Measurements from ENCODE around the gene TRIM69. TPM values are rescaled to one million over a fixed set of nuclear protein-coding genes. Genes with fewer than 3 reads are reported as not detected.
"Not testable (repeated sequence)": the region's sequence is repeated elsewhere in the genome, so short reads cannot be mapped to it uniquely, and the experiment has no call there.

The TRIM69 gene
- total RNA-seq, 2 experiments from 2014 or later: 65.8 to 67.9 TPM

DNA sequence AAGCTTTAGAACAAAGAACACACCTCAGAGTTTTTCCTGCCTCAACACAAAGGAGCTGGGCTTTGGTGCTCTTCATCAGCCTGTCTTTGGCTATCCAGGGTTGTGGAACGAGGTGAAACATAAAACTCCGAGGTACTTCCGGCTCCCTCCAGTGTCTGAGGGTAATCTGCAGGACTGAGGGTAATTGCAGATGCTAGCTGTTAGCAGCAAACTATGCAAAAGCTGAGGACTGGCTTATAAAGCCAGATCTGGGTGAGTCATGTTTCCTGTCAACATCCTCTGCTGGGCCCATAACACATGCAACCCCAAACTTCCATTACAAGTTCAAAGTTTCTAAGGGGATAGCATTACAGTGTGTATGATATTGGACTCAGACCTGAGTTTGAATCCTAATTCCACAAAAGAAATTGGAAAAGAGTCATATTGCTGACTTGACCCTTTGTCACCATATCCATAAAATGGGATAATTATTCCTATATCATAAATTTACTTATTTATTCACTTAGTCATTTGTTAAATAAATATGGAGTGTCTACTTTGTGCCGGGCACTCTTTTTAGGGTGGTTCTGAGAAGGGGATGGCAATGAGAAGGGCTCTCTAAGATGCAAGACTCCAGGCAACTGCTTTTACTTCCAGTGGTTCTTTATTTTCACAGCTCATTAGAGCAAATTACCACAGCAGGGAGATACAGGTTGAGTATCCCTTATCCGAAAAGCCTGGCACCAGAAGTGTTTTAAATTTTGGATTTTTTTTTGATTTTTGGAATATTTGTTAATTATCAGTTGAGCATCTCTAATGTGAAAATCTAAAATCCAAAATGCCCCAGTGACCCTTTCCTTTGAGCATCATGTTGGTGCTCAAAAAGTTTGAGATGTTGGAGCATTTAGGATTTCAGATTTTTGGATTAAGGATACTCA, 9.5 kb upstream of the TRIM69 start:
- Mint-ChIP-seq H3K9me3 (ENCODE audit: low read depth) (no peaks in the 10 kb centered on the region), H3K36me3 (ENCODE audit: low read depth) (peaks cover 23% of the 10 kb centered on the region), H3K27me3 (no peaks in the 10 kb centered on the region), H3K4me3 (peak overlapping the region; percentile 91), H3K27ac (peak overlapping the region; percentile 99), H3K4me1 (peaks cover 64% of the 10 kb centered on the region)
- intact Hi-C loops (cut with DNase I, micrococcal nuclease): loop anchor here in 1 of 2 experiments (2.0 to 5.0 kb wide), 4 partner anchors 418 to 675 kb away; partner anchors contain the start of gene GOLM2
- peak; percentile 65 for ATAC-seq
- ChIA-PET POLR2A (interaction anchor here (0.6 to 15.3 kb wide), 10 partner anchors 9 to 438 kb away, joined by 3 to 474 read pairs (median 5); partner anchors contain the start of genes B2M, GOLM2, PATL2 and SPG11), CTCF (interaction anchor here (0.5 to 6.0 kb wide), 9 partner anchors 10 to 471 kb away, joined by 3 to 113 read pairs (median 4); partner anchors contain the start of genes B2M, PATL2, SPG11 and TRIM69)
- DNase-seq: peak; percentile 80

- Mint-ChIP-seq H3K36me3 (ENCODE audit: low read depth) (peaks cover 31% of the 10 kb centered on the region), H3K27me3 (no peaks in the 10 kb centered on the region), H3K9me3 (ENCODE audit: low read depth) (no peaks in the 10 kb centered on the region), H3K4me1 (peaks cover 66% of the 10 kb centered on the region), H3K27ac (peak overlapping the region; percentile 99), H3K4me3 (peak overlapping the region; percentile 91)
- peak; percentile 42 for DNase-seq
- CTCF ChIA-PET: interaction anchor here (0.6 to 6.0 kb wide), 7 partner anchors 9 to 143 kb away, joined by 3 to 113 read pairs (median 4); partner anchors contain the start of genes B2M, PATL2, SPG11 and TRIM69
- intact Hi-C loops (cut with DNase I, micrococcal nuclease): loop anchor here (1.0 to 5.0 kb wide), 13 partner anchors 8 to 675 kb away; partner anchors contain the start of genes SPG11 (in 2 of the 2), B2M (in 1 of the 2), CTDSPL2 (in 1 of the 2) and EIF3J (in 1 of the 2)
- POLR2A ChIA-PET: interaction anchor here (0.7 to 15.3 kb wide), 7 partner anchors 9 to 95 kb away, joined by 3 to 474 read pairs (median 15); partner anchors contain the start of genes B2M, PATL2, SPG11 and TRIM69
- ATAC-seq: no peak
These were observed 8.7 kb upstream of the TRIM69 start for GRCh38 chr15:44727485-44728231.

DNA sequence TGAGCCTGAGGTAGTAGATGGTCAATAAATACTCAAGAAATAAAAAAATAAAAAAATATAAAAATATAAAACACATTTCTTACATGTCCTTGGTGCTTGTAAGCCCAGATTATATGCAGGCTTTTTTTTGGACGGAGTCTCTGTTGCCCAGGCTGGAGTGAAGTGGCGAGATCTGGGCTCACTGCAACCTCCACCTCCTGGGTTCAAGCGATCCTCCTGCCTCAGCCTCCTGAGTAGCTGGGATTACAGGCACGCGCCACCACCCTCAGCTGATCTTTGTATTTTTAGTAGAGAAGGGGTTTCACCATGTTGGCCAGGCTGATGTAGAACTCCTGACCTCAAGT, 8.1 kb upstream of the TRIM69 start:
- Mint-ChIP-seq H3K36me3 (ENCODE audit: low read depth) (peaks cover 33% of the 10 kb centered on the region), H3K4me1 (peaks cover 66% of the 10 kb centered on the region), H3K4me3 (peak overlapping the region; percentile 91), H3K27ac (peak overlapping the region; percentile 99)
- DNase-seq; ATAC-seq; H3K9me3 Mint-ChIP-seq (ENCODE audit: low read depth); H3K27me3 Mint-ChIP-seq: not testable (repeated sequence)
- ChIA-PET POLR2A (interaction anchor here (0.7 to 15.3 kb wide), 12 partner anchors 10 to 191 kb away, joined by 3 to 474 read pairs (median 4); partner anchors contain the start of genes B2M, EIF3J, PATL2 and SPG11), CTCF (interaction anchor here (0.6 to 6.0 kb wide), 9 partner anchors 9 to 227 kb away, joined by 3 to 113 read pairs (median 5); partner anchors contain the start of genes B2M, PATL2, SPG11 and TRIM69)
- intact Hi-C loops (cut with DNase I, micrococcal nuclease): loop anchor here (1.0 to 5.0 kb wide), 12 partner anchors 9 to 674 kb away; partner anchors contain the start of genes SPG11 (in 2 of the 2), B2M (in 1 of the 2), CTDSPL2 (in 1 of the 2) and EIF3J (in 1 of the 2)

- no peaks in the 10 kb centered on the region for H3K9me3 Mint-ChIP-seq (ENCODE audit: low read depth)
- intact Hi-C loops (cut with DNase I, micrococcal nuclease): loop anchor here (1.0 to 5.0 kb wide), 13 partner anchors 9 to 674 kb away; partner anchors contain the start of genes SPG11 (in 2 of the 2), B2M (in 1 of the 2), CTDSPL2 (in 1 of the 2) and EIF3J (in 1 of the 2)
- peaks cover 68% of the 10 kb centered on the region for H3K4me1 Mint-ChIP-seq
- H3K27ac Mint-ChIP-seq: peak overlapping the region; percentile 99
- peaks cover 37% of the 10 kb centered on the region for H3K36me3 Mint-ChIP-seq (ENCODE audit: low read depth)
- no peaks in the 10 kb centered on the region for H3K27me3 Mint-ChIP-seq
- ChIA-PET CTCF (interaction anchor here (0.6 to 6.0 kb wide), 11 partner anchors 9 to 228 kb away, joined by 3 to 113 read pairs (median 3); partner anchors contain the start of genes B2M, PATL2 and SPG11), POLR2A (interaction anchor here (0.7 to 15.3 kb wide), 10 partner anchors 9 to 192 kb away, joined by 3 to 474 read pairs (median 5); partner anchors contain the start of genes B2M, EIF3J, PATL2 and SPG11)
- H3K4me3 Mint-ChIP-seq: peak overlapping the region; percentile 91
- ATAC-seq: peak; percentile 78
- DNase-seq: peak; percentile 96
These were observed 7.5 kb upstream of the TRIM69 start for GRCh38 chr15:44728576-44729407.

DNA sequence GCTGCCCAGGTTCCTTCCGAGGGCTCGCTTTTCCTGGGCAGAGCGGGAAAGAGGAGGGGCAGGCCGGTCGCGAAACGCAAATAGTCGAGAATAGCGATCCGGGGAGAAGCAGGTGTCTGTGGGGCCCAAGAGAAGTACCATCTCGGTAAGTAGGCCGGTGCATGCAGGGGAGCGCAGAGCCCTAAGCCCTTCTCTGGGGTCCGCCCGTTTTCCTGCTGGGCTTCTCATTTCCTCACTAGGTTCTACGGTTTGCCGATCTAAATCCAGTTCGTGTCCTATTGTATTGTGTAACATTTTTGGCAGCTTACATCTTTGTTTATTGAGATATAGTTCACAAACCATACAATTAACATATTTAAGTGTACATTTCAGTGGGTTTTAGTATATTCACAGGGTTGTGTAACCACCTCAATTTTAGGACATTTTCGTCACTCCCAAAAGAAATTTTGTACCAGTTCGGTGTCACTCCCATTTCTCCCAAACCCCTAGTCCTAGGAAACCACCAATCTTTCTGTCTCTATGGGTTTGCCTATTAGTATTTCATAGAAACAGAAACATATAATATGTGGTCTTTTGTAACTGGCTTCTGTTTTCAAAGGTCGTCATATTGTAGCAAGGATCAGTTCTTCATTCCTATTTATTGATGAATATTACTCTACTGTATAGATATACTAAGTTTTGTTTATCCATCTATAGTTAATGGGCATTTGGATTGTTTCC, 6.8 kb upstream of the TRIM69 start:
- Mint-ChIP-seq H3K27me3 (no peaks in the 10 kb centered on the region), H3K4me1 (peaks cover 65% of the 10 kb centered on the region), H3K4me3 (peak overlapping the region; percentile 91), H3K36me3 (ENCODE audit: low read depth) (peaks cover 35% of the 10 kb centered on the region), H3K27ac (peak overlapping the region; percentile 99), H3K9me3 (ENCODE audit: low read depth) (no peaks in the 10 kb centered on the region)
- peak; percentile 58 for DNase-seq
- no peak for ATAC-seq
- POLR2A ChIA-PET: interaction anchor here (0.9 to 15.3 kb wide), 8 partner anchors 9 to 193 kb away, joined by 3 to 474 read pairs (median 6); partner anchors contain the start of genes B2M, EIF3J, PATL2 and SPG11
- intact Hi-C loops (cut with DNase I, micrococcal nuclease): loop anchor here in 1 of 2 experiments (1.0 to 5.0 kb wide), 6 partner anchors 9 to 673 kb away; partner anchors contain the start of genes EIF3J and GOLM2
- CTCF ChIA-PET: interaction anchor here (0.7 to 6.0 kb wide), 13 partner anchors 8 to 228 kb away, joined by 3 to 113 read pairs (median 4); partner anchors contain the start of genes B2M, PATL2 and SPG11

- POLR2A ChIA-PET: interaction anchor here (0.8 to 15.3 kb wide), 5 partner anchors 8 to 426 kb away, joined by 3 to 474 read pairs (median 28); partner anchors contain the start of genes B2M, EIF3J, PATL2 and SPG11
- CTCF ChIA-PET: interaction anchor here (0.7 to 7.7 kb wide), 11 partner anchors 8 to 156 kb away, joined by 3 to 150 read pairs (median 20); partner anchors contain the start of genes B2M, PATL2 and SPG11
- no peaks in the 10 kb centered on the region for H3K9me3 Mint-ChIP-seq (ENCODE audit: low read depth)
- peak; percentile 16 for ATAC-seq
- H3K36me3 Mint-ChIP-seq (ENCODE audit: low read depth): peaks cover 32% of the 10 kb centered on the region
- peaks cover 67% of the 10 kb centered on the region for H3K4me1 Mint-ChIP-seq
- no peak for DNase-seq
- intact Hi-C loops (cut with DNase I, micrococcal nuclease): loop anchor here (1.0 to 5.0 kb wide), 2 partner anchors 72 to 138 kb away; partner anchors contain the start of gene SPG11 (in 1 of the 2)
- H3K4me3 Mint-ChIP-seq: peak overlapping the region; percentile 75
- H3K27ac Mint-ChIP-seq: peak overlapping the region; percentile 98
- H3K27me3 Mint-ChIP-seq: no peaks in the 10 kb centered on the region
These were observed 1.4 kb upstream of the TRIM69 start for GRCh38 chr15:44734839-44735481.

GRCh38 chr15:44735482-44736180, 697 bp upstream of the TRIM69 start:
- H3K9me3 Mint-ChIP-seq (ENCODE audit: low read depth): no peaks in the 10 kb centered on the region
- ChIA-PET POLR2A (interaction anchor here (0.5 to 15.3 kb wide), 8 partner anchors 9 to 426 kb away, joined by 3 to 474 read pairs (median 4); partner anchors contain the start of genes B2M, EIF3J, PATL2 and SPG11), CTCF (interaction anchor here (0.7 to 7.7 kb wide), 25 partner anchors 9 to 188 kb away, joined by 3 to 150 read pairs (median 10); partner anchors contain the start of genes B2M, PATL2 and SPG11)
- peak overlapping the region; percentile 98 for H3K27ac Mint-ChIP-seq
- H3K4me1 Mint-ChIP-seq: peaks cover 65% of the 10 kb centered on the region
- peak overlapping the region; percentile 75 for H3K4me3 Mint-ChIP-seq
- ATAC-seq (peak; percentile 67), DNase-seq (peak; percentile 80)
- peaks cover 29% of the 10 kb centered on the region for H3K36me3 Mint-ChIP-seq (ENCODE audit: low read depth)
- H3K27me3 Mint-ChIP-seq: no peaks in the 10 kb centered on the region
- intact Hi-C loops (cut with DNase I, micrococcal nuclease): loop anchor here (1.0 to 5.0 kb wide), 2 partner anchors 72 to 138 kb away; partner anchors contain the start of gene SPG11 (in 1 of the 2)
